NCI-H748 (cell line): ENCODE data around the gene TMEM19.

Source experiments
- DNase-seq: peaks from one replicate; lab custom pipeline; 2025; ENCODE audit not compliant: unreplicated experiment; lab: John Stamatoyannopoulos, UW

Gene TMEM19

DNA sequence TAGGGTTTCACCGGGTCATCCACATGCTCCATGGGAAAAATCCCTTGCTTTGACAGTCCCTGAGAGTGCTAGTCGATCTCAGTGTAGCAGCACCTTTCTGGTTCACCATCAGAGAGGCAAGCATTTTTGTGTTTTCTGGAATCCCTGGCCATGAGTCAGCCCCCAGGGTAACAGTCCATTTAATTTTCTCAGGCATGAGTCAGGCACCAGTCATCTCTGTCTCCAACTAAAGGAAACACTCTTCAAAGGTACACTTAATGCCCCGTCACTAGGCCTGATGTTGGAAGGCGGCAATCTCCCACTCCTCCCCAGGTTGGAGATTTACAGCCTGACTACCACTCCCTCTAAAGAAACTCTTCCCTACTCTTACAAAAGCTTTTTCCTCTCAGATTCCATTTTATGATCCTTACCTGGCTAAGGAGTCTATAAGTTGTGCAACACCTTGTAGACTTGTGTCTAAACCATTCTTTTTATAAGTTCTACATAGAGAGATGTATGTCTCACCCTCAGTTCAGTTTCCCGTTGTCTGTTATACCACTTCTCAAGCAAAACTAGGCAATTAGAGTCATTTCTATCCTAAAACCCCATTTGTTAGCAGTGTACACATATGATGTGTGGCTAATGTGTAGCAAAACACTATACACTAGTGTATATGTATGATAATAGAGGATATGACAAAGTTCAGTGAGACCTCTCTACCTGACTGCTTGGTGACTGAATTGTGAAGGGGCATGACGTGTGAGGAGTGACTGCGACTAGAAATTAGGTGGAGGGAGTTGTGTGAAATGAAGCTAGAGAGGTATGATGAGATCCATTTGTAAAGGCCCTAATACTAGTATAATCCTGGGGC is 24.6 kb downstream of the TMEM19 start:
- no peak for DNase-seq

DNA sequence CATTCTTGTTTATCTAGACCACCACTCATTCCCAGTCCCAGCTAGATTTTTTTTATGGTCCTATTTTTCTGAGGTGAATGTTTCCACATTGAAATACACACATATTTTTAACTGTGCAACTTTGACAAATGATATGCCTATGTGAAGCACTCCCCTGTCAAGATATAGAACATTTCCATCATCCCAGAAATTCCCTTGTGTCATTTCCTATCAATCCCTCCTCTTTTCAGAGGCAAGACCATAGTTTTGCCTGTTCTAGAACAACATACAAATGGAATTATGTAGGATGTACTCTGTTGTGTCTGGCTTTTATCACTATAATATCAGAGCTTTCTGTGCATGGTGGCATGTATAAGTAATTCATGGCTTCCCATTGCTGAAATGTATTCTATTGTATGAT is 32.7 kb downstream of the TMEM19 start:
- DNase-seq, result no peak

DNA sequence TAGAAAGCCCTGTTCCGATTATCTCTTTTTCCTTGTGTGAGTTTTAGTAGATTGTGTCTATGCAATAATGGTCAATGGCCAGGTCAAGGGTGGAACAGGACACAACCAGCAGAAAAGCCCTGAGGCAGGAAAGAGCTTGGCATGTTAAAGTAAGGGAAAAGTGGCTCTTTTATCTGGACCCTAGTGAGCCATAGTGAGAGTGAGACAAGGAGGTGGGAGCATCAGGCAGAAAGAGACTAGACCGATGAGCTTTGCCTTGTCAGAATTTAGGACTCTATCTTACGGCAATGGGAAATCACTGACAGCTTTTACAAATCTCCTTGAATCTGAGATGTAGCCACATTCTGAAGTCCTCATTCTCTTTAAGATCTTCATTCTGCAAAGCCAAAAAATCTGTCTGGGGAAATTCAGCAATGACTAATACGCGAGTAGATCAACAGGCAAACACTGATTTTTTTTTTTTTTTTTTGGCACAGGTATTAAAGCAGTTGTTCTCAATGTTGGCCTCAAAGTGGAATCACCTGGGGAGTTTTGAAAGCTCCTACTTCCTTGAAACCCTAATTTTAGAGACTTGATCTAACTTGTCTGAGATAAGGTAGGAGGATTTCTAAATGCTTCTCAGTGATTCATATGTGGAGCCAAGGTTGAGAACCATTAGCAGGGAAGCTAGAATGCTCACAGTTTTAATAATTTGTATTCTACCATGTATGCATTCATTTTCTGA is 33.9 kb downstream of the TMEM19 start:
- DNase-seq, result no peak

DNA sequence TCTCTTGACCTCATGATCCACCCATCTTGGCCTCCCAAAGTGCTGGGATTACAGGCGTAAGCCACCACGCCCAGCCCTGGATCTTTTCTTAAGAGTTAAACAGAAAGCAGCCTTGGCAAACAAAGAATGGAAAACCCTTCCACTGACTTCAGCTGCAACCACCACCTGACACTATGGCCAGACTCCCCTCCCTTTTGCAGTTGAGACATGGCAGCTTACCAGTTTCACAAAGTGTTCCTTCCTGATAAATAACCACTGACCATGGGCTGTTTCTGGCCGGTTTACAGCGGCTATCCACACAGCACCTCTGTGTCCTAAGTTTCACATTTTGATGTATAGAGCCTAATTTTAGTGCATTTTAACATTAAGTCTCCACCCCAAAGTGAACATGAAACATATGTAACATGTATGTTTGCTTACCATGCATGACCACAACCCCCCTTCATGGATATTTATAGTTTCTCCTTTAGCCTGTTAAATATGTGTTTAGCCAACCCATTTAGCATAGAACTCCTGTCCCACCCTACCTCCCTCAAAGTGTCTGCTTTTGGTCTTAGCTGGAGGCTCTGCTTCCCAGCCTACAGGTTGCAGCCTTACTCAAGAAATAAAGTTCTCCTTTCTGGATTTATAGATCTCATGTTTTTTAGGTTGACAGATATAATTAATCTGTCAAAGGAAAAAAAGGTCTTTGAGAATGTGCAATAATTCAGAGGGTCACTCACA is 36.1 kb downstream of the TMEM19 start:
- no peak for DNase-seq

DNA sequence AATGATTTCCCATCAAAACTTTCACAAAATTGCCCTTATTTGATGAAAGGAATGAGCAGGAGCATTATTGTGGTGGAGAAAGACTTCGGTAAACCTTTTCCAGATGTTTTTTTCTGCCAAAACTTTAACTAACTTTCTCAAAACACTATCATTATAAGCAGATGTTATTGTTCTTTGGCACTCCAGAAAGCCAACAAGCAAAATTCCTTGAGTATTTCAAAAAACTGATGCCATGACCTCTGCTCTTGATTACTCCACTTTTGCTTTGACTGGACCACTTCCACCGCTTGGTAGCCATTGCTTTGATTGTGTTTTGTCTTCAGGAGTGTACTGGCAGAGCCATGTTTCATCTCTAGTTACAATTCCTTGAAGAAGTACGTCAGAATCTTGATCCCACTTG is 39.1 kb downstream of the TMEM19 start:
- DNase-seq, result no peak

DNA sequence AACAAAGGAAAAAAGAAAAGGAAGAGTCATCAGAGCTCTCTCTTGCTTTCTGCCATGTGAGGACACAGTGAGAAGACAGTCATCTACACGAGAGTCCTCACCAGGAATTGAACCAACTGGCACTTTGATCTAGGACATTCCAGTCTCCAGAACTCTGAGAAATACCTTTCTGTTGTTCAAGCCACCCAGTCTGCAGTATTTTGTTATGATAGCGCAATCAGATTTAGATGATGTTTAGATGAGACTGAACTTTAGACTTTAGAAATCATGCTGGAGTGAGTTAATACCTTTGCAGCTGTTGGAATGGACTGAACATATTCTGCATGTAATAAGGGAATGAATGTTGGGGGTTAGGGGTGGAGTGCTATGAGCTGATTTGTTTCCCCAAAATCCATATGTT is 40.7 kb downstream of the TMEM19 start:
- no peak for DNase-seq

DNA sequence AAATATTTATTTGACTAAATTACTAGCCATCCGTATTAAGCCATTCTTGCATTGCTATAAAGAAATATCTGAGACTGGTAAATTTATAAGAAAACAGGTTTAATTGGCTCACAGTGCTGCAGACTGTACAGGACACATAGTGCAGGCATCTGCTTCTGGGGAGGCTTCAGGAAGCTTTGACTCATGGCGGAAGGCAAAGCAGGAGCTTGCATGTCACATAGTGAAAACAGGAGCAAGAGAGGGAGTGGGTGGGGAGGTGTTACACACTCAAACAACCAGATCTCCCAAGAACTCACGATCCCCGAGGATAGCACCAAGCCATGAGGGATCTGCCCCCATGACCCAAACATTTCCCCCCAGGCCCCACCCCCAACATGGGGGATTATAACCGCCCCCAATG is 42.1 kb downstream of the TMEM19 start:
- DNase-seq, result no peak

DNA sequence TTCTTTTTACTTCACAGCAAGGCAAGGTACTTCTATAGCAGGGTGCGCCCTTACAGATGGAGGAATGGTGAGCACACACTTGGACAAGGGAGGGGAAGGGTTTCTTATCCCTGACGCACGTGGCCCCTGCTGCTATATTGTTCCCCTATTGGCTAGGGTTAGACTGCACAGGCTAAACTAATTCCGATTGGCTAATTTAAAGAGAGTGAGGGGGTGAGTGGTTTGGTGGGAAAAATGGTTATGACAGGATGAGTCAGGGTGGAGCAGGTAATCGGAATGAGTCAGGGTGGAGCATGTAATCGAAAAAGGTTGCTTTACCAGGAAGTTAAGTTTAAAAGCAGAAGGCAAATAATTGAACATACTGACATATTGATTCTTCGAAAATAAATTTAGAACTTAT is 45.1 kb downstream of the TMEM19 start:
- DNase-seq, result no peak

DNA sequence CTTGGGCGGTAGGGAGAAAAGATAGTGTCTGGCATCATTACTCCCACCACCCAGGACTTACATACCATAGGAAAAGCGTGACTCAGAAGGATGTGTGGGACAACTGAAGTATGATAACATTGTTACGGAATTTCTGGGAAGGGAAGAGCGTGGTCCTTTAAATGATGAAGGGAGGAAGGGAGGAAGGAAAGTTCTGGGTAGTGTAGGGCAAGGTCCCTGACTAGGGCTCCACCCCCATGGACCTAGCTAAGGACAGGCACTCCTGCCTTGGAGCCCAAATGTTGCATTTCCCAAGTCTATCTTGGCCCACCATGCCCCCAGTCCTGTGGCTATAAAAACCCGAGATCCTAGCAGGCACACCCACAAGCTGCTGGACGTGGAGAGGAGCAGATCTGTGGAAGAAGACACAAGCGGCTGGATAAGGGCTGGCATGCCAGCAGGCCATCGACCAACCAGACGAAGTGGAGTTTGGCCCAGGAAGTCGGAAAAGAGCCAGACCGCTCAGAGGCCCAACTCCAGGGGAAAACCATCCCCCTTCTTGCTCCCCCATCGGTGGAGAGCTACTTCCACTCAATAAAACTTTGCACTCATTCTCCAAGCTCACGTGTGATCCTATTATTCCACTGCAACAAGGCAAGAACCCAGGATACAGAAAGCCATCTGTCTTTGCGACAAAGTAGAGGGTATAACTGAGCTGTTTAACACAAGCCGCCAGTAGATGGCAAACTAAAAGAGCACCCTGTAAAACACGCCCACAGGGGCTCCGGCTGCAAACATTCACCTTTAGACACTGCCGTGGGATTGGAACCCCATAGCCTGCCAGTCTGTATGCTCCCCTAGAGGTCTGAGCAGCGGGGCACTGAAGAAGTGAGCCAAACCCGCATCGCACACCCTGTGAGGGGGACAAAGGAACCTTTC is 45.8 kb downstream of the TMEM19 start:
- DNase-seq, result no peak

DNA sequence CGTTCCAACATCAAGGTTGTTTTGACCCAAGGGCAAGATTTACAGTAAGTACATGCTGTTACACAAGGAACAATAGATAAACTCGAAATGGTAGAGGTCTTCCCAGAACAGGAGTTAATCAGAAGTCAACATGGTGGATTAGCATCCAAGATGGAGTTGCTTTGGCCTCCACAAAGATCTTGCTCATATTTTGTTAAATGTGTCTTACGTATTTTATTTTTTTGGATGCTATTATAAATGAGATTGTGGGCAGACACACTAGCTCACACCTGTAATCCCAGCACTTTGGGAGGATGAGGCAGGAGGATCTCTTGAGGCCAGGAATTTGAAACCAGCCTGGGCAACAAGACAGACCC is 46.5 kb downstream of the TMEM19 start:
- no peak for DNase-seq

DNA sequence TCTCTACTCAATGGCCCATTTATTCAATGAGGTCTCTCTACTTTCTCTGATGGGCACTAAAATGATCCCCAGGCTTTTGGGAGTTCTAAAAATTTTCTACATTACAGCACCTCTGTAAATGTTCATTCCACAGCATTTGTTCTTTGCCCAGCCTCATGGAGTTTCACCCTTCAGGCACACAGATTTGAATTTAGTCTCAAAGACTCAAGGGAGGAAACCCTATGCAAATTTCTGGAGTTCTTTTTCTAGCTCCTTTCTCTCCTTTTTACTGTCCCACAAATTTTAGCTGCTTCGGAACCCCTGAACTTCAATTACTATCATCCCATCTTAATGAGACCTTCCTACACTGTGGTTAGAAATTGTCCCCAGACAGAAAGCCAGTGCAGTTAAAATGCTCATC is 51.3 kb downstream of the TMEM19 start:
- no peak for DNase-seq

DNA sequence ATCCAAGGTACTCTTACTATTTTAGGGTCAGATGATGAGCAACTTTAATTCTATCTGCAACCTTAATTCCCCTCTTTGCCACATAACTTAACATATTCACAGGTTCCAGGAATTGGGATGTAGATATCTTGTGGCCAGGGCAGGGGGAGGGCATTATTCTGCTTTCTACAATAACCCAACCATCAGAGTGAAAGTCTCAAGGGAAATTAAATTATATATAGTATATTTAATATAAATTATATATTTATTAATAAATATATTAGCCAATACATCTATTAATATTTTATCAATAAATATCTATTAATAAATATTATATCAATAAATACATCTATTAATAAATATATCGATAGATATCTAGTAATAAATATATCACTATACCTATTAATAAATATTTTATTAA is 57.1 kb downstream of the TMEM19 start:
- no peak for DNase-seq

DNA sequence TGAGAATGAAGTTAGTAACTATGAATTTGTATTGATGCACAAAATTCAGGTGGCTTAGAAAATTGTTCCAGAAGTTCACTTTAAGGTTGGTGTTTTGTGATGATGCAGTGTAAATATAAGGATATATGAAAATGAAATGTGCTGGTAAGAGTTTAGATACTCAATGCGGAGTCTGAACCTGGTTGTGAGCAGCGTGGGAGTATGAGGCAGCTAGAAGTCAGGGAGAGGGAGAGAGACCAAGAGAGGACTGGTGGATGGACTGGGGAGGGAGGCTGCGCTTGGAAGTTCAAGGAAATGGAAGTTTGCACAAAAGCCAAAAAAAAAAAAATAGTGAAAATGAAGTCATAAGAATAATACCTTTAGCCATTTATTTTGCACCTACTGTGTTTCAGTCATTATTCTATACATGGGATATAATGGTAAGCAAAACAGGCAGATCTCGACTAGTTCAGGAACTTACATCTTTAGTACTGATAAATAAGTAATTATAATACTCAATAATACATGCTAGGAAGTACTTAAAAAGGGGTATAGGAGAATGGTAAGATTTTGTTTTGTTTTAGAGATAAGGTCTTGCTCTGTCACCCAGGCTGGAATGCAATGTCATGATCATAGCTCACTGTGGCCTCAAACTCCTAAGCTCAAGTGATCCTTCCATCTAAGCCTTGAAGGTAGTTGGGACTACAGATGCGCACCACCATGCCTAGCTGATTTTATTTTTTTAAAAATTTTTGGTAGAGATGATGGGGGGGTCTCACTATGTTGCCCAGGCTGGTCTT is 58.8 kb downstream of the TMEM19 start:
- DNase-seq, result no peak

DNA sequence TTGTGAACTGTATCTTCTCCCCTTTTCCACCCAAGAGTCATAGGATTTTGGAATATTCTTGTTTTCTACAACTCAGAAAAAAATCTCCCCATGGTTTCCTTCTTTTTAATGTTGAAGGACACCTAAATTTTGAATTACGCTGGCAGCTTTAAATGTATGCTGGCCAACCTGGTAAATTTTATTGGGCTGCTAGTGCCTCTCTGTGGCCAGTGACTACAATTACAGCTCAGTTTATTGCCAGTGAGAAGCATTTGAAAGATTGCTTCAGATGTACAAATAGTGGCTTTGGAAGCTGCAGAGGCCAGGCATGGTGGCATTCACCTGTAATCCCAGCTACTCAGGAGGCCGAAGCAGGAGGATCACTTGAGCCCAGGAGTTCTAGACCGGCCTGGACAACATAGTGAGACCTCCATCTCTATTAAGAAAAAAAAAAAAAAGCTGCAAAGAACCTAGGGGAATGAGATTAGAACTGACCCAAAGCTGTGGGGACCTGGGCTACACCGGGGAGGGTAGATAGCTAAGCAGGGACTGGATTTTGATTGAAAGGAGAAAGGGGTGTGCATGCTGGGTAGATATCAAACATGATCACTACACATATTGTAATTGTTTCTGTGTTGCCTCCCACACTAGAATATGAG is 61.2 kb downstream of the TMEM19 start:
- peak; percentile 67 for DNase-seq

DNA sequence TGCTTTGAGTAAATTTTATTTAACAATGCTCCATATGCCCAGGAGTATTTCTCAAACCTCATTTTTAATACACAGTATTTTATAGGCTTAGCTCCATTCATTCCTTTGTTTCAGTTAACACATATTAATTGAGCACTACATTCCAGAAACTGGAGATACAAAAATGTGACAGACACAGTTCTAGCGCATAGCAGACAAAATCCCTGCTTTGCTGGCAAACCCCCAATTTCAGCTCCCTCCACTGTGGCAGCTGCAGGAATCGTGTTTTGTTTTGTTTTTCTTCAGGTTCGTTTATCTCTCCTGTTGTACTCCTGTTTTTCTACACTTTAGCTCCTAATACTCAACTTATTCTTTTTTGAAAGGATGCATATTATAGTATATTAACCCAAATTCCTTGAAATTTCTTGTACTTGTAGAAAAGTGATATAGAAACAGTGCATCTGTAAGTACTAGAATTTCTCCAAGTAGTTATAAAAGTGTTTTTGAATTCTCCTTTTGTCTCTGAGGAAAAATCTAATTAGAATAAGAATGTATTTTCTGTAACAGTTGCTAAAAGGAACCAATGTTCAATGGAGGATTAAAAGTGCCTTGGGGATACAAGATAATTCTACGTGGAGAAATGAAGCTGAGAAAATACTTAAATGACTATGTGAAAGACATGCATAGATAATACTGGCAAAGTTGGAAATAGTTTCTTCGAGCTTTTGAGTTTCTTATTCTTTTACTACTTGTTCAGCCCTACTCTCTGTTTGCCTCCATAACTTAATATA is 62.4 kb downstream of the TMEM19 start:
- no peak for DNase-seq

DNA sequence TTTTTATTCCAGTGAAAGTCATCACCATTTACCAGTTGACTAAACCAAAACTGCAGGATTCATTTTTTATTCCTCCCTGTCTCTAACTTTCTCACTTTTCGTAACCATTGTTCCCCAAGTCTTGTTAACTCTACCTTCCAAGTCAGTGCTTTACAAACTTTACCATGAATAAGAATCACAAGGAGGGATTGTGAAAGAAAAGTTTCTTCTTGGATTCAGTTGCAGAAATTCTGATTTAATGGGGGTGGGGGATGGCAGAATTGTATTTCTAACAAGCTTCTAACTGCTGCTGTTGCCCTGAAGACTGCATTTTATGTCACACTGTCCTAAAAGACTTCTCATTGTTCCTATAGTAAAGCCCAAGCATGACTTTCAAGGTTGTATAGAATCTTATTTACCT is 63.8 kb downstream of the TMEM19 start:
- no peak for DNase-seq

DNA sequence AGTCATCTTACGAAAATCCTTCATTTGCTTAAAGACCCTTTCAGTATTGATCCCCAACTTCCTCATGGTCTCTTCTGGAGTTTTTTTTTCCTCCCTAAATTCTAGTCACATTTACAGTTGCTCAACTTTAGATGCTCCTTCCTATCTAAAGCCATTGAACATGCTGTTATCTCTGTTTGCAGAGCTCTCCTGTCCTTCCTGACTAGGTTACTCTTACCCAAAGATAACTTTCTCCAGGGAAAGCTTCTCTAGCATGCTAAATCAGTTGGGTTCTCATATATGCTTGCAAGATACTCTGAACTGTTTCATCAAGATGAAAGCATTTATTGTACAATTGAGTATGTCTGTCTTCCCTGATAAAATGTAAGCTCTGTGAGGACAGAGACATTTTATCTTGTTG is 67.0 kb downstream of the TMEM19 start:
- no peak for DNase-seq
